Prostate gland (tissue), 2 donors: ENCODE data around the gene PDSS1. TPM values are rescaled to one million over a fixed set of nuclear protein-coding genes. Genes with fewer than 3 reads are reported as not detected.
A peak's percentile ranks its signal among the peaks of the same experiment; 100 is the strongest.
"Not testable (repeated sequence)": the region's sequence is repeated elsewhere in the genome, so short reads cannot be mapped to it uniquely, and the experiment has no call there.

Source experiments
- DNase-seq: peaks from one replicate; pipeline ENCODE4 v3.0.0-alpha.2; 2019; ENCODE audit warnings: low spot score
- H3K27ac ChIP-seq, 2 donors: fragments of 200-600 bp; sonication (generic); 2 replicates each; pipeline ENCODE4 v1.5.1; 2017 to 2019
- H3K27me3 ChIP-seq: fragments of 200-600 bp; sonication (generic); replicated peaks from 2 replicates; pipeline ENCODE4 v1.5.1; 2019; ENCODE audit not compliant: insufficient read depth
- H3K36me3 ChIP-seq, 2 donors: fragments of 200-600 bp; sonication (generic); 1 replicate in 1 of 2; 2 replicates in 1 of 2; pipeline versions ENCODE4 v1.5.1 to v1.8.1; 2017 to 2019
- H3K4me1 ChIP-seq: fragments of 200-600 bp; sonication (generic); replicated peaks from 2 replicates; pipeline ENCODE4 v1.5.1; 2019
- H3K4me3 ChIP-seq, 2 donors: fragments of 200-600 bp; sonication (generic); 2 replicates each; pipeline ENCODE4 v1.5.1; 2017 to 2019
- H3K9me3 ChIP-seq: fragments of 200-600 bp; sonication (generic); 2 replicates; pipeline ENCODE4 v1.5.1; 2017
- POLR2A ChIP-seq: fragments of 450-650 bp; IDR thresholded peaks from one replicate; pipeline ENCODE4 v1.6.1; 2016; ENCODE audit warnings: antibody characterized with exemption, mild to moderate bottlenecking
- POLR2AphosphoS5 ChIP-seq: sonication (generic); formaldehyde crosslinking; IDR thresholded peaks from one replicate; pipeline ENCODE4 v1.6.1; 2017; ENCODE audit warnings: antibody characterized with exemption
- WGBS: methylation state at CpG from one replicate; pipeline ENCODE4 v1.1.5; 2018; 5-methylcytosine and 5-hydroxymethylcytosine counted together
- intact Hi-C: fragments of 100-400 bp; cut with DNase I; formaldehyde crosslinking; loops from one replicate; pipeline ENCODE4 v1.14.2; 2022
- total RNA-seq, 2 donors: library from RNA; depleted of rRNA; stranded (reverse); fragments of >200 nt; gene quantifications; one replicate each; pipeline ENCODE4 v1.1.0, GENCODE V29; 2016
- TF ChIP-seq, protein P1 (sequence below), 4 experiments: fragments of 200-600 bp in 2 of 4; fragments of 450-650 bp in 2 of 4; sonication (generic) in 2 of 4; IDR thresholded peaks; 1 replicate in 3 of 4; 2 replicates in 1 of 4; pipeline ENCODE4 v1.5.1; 2016 to 2019; ENCODE audit warnings: antibody characterized with exemption in 4 of 4, mild to moderate bottlenecking in 2 of 4, moderate library complexity in 2 of 4

Gene PDSS1
- total RNA-seq, 2 donors from 2014 or later, result 2.8 to 6.8 TPM

DNA sequence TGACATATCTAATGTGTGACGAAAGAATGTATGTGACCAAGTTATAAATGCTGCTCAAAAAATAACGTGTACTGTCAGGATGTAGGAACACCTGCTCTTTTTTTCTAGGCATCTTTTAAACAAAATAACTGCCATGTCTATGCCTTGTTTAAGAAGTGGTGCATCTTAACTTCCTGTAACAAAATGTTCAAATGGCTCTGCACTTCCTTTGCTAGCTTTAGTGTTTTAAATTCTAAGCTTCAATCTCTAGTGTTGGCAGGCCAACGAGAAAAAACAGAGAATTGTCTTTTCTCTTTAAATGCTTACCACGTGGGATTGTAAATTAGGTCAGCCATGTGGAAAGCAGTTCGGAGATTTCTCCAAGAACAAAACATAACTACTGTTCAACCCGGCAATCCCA, 14.6 kb upstream of the PDSS1 start:
- no peak for DNase-seq
- no peak overlapping the region for H3K27ac ChIP-seq
- intact Hi-C loops, result no loop called here
- 41% methylated on average over 6 of the region's 6 CpGs for WGBS
- H3K36me3 ChIP-seq, result no peaks in the 10 kb centered on the region
- no peaks in the 10 kb centered on the region for H3K9me3 ChIP-seq
- no peaks in the 10 kb centered on the region for H3K4me1 ChIP-seq
- TF ChIP-seq POLR2A (no peak), POLR2AphosphoS5 (no peak)
- TF ChIP-seq, protein P1, sequence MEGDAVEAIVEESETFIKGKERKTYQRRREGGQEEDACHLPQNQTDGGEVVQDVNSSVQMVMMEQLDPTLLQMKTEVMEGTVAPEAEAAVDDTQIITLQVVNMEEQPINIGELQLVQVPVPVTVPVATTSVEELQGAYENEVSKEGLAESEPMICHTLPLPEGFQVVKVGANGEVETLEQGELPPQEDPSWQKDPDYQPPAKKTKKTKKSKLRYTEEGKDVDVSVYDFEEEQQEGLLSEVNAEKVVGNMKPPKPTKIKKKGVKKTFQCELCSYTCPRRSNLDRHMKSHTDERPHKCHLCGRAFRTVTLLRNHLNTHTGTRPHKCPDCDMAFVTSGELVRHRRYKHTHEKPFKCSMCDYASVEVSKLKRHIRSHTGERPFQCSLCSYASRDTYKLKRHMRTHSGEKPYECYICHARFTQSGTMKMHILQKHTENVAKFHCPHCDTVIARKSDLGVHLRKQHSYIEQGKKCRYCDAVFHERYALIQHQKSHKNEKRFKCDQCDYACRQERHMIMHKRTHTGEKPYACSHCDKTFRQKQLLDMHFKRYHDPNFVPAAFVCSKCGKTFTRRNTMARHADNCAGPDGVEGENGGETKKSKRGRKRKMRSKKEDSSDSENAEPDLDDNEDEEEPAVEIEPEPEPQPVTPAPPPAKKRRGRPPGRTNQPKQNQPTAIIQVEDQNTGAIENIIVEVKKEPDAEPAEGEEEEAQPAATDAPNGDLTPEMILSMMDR (IDR thresholded peaks at IDR 0.05), result no peak
- no peaks in the 10 kb centered on the region for H3K27me3 ChIP-seq
- H3K4me3 ChIP-seq, result no peak overlapping the region

DNA sequence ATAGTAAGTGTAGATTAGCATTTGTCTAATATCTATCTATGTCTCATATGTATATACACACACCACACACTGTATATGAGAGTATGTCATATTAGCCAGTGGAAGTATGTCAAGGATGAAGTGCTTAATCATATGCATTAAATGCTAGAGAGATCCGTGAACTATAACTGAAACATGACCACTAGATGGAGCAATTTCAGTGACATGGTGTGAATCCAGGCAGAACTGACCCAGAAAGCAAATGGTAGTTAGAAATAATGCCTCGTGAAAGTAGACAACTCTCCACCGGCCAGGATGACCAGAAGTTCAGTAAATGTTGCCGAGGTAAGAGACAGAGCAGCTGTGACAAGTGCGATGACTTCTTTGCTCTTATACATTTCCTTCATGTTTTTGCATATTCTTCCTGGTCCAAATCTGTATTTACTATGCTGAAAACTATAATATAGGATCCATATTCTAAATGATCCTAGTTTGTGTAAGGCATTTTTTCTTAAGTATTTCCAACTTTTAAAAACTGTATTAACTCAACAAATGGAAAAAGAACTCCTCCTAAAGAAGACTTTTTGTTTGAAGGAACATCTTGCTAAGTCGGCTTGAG, 12.7 kb upstream of the PDSS1 start:
- H3K4me1 ChIP-seq, H3K27ac ChIP-seq, H3K36me3 ChIP-seq, H3K27me3 ChIP-seq, H3K9me3 ChIP-seq, DNase-seq, intact Hi-C loops, H3K4me3 ChIP-seq: not testable (repeated sequence)
- TF ChIP-seq, protein P1 (IDR thresholded peaks at IDR 0.05), result peak in 3 of 4 experiments; percentile 32 to 44 (median 41)
- 23% methylated on average over 6 of the region's 6 CpGs for WGBS

DNA sequence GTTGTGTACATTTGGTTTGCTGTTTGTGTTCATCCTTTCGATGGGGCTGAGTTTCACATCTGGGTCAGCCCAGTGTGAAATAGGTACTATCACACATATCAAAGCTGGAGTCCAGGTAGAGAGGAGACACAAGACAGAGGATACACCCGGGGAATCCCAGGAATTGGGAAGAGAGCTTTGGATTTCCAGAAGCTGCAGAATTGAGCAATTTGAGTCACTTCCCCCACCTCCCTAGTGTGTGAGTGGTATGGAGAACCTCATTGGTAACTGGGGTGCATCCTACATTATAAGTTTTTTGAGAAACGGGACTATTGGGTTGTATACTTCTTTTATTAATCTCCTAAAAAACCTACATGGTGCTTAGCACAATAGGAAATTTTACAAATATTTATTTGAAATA, 12.1 kb upstream of the PDSS1 start:
- TF ChIP-seq, protein P1 (IDR thresholded peaks at IDR 0.05), result no peak
- no peak for TF ChIP-seq POLR2AphosphoS5
- no peak for TF ChIP-seq POLR2A
- Histone ChIP-seq H3K4me3 (no peak overlapping the region), H3K27me3 (no peaks in the 10 kb centered on the region), H3K9me3 (no peaks in the 10 kb centered on the region), H3K36me3 (no peaks in the 10 kb centered on the region), H3K27ac (no peak overlapping the region), H3K4me1 (no peaks in the 10 kb centered on the region)
- WGBS, result 82% methylated on average over 3 of the region's 3 CpGs
- no peak for DNase-seq
- intact Hi-C loops, result no loop called here

DNA sequence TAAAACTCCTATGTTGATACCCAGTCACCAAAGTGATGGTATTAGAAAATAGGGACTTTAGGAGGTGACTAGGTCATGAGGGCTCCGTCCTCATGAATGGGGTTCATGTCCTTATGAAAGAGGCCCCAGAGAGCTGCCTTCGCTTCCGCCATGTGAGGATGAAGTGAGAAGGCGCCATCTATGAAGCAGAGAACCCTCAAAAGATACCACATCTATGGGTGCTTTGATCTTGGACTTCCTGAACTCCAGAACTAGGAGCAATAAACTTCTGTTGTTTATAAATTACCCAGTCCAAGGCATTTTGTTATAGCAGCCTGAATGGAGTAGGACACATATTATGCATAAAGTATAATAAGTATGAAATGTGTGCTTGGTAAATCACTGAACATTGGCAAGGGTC, 8.1 kb upstream of the PDSS1 start:
- H3K27me3 ChIP-seq, result peaks cover 4% of the 10 kb centered on the region
- no peak for DNase-seq
- no peaks in the 10 kb centered on the region for H3K4me1 ChIP-seq
- no peak overlapping the region for H3K4me3 ChIP-seq
- no peak overlapping the region for H3K27ac ChIP-seq
- H3K9me3 ChIP-seq, result no peaks in the 10 kb centered on the region
- intact Hi-C loops, result no loop called here
- WGBS, result 87% methylated on average over 4 of the region's 4 CpGs
- no peaks in the 10 kb centered on the region for H3K36me3 ChIP-seq
- TF ChIP-seq POLR2AphosphoS5 (no peak), POLR2A (no peak)
- TF ChIP-seq, protein P1 (IDR thresholded peaks at IDR 0.05), result no peak

DNA sequence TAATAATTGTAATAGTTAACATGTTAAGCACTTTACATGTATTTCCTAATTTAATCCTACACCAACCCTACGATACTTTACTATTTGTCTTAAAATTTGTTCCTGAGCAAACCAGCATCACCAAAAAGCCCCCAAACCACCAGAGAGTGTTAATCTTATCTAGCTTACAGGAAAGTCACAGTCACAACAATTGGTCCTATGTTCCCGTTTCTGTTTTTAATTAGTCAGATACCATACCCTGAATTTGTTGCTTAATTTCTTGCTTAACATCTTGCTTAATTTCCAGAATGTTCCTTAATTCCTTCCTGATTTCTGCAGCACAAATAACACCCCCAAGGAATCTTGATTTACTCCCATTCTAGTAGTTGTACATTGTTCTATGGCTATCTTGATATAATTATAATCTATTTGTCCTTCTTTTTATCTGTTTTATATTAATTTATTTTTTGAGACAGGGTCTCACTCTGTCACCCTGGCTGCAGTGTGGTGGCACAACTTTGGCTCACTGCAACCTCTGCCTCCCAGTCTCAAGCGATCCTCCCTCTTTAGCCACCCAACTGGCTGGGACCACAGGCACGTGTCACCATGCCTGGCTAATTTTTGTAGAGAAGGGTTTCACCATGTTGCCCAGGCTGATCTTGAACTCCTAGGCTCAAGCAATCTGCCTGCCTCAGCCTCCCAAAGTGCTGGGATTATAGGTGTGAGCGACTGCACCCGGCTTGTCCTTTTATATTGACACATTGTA, 6.6 kb upstream of the PDSS1 start:
- H3K27ac ChIP-seq, result no peak overlapping the region
- WGBS, result 52% methylated on average over 6 of the region's 6 CpGs
- DNase-seq, result no peak
- TF ChIP-seq POLR2A, result no peak
- TF ChIP-seq, protein P1 (IDR thresholded peaks at IDR 0.05), result no peak
- no peak for TF ChIP-seq POLR2AphosphoS5
- H3K36me3 ChIP-seq, result no peaks in the 10 kb centered on the region
- no peaks in the 10 kb centered on the region for H3K9me3 ChIP-seq
- intact Hi-C loops, result no loop called here
- no peak overlapping the region for H3K4me3 ChIP-seq
- peaks cover 4% of the 10 kb centered on the region for H3K27me3 ChIP-seq
- no peaks in the 10 kb centered on the region for H3K4me1 ChIP-seq

DNA sequence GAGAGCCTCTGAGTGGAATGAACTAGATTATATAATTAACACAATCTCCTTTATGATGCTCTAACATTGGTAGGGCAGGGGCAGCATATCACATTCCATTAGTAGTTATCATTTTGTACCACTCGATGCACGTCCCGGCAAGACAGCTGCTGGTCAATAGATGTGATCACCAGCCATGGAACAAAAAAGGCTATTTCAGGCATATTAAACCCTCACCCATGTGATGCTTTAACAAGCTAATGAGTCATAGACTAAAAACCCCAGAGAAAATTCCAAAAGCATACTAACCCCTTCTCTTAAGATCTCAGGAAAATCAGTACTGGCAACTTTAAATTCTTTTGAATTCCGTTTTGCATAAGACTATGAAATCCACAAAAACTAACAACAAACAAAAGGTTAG, 3.0 kb upstream of the PDSS1 start:
- H3K4me3 ChIP-seq, H3K9me3 ChIP-seq, H3K27ac ChIP-seq, DNase-seq, H3K36me3 ChIP-seq, intact Hi-C loops, H3K4me1 ChIP-seq, H3K27me3 ChIP-seq: not testable (repeated sequence)
- 84% methylated on average over 4 of the region's 4 CpGs for WGBS
